ENCODE measurements around the gene FERMT2.

Gene FERMT2, protein sequence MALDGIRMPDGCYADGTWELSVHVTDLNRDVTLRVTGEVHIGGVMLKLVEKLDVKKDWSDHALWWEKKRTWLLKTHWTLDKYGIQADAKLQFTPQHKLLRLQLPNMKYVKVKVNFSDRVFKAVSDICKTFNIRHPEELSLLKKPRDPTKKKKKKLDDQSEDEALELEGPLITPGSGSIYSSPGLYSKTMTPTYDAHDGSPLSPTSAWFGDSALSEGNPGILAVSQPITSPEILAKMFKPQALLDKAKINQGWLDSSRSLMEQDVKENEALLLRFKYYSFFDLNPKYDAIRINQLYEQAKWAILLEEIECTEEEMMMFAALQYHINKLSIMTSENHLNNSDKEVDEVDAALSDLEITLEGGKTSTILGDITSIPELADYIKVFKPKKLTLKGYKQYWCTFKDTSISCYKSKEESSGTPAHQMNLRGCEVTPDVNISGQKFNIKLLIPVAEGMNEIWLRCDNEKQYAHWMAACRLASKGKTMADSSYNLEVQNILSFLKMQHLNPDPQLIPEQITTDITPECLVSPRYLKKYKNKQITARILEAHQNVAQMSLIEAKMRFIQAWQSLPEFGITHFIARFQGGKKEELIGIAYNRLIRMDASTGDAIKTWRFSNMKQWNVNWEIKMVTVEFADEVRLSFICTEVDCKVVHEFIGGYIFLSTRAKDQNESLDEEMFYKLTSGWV

DNA sequence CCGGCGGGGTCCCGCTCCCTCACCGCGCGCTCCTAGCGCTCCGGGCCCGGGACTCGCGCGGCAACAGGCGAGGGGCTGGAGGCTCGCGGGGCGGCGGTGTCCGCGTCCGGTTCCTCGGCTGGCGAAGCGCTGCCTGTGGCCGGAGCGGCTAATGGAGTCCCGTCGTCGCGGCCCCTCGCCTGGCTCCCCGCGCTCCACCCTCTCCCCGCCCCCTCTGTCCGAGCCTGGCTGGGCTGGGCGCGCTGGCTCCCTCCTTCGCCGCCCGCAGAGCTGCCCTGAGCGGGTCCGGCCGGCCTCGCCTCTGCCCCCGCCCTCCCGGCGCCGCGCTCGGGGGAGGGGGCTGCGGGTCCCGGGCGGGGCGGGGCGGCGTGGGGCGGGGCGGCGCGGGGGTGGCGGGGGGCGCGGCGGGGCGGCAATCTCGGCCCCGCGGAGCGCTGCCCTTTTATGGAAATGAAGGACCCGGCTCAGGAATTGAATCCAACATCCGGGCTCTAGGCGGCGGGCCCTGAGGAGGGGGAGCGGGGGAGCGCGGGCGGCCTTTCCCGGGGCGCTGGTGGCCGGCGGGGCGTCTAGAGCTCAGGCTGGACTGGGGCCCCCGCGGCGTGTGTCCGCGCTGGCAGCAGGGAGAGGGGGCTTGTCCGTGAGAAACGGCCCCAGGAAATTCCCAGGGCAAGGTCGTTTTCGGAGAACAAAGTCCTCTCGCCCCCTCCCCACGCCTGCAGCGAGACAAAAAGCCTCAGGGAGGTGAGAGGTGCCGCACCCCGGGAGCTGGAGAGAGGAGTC is at the start of gene FERMT2:
Gene FERMT2, minus strand, starts transcription at position 153 of the 783 bp plus-strand sequence. CDS start 482 bp downstream, outside the sequence.
- no peak for DNase-seq (ENCODE audit: low read depth, low spot score)

DNA sequence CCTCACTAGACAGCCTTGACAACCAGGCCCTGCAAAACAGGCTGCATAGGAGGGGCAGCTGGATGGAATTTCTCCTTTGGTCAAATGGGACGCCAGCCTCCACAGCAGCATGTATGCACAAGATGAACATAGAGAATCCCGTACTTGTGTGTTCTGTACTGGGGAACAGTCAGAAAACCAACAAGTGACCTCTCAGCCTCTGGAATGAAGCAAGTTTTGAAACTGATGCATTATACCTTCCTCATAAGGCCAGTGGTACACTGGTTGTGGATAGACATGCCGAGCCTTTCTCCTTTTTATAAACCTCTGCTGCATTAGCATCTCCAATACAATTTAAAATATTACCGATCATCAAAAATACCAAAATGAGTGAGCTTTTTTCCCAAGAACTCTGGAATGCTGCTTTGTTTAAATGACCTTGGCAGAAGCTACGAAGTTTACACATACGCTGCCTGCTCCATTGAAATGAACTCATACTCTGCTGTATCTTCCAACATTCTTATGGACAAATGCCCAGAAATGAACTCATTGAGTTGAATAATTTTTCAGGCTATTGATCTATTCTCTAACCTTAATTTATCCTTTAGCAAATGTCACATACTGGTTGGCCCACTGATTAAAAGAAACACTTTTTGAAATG is 47.6 kb upstream of the FERMT2 start:
- no peak for DNase-seq (ENCODE audit: low read depth, low spot score)

DNA sequence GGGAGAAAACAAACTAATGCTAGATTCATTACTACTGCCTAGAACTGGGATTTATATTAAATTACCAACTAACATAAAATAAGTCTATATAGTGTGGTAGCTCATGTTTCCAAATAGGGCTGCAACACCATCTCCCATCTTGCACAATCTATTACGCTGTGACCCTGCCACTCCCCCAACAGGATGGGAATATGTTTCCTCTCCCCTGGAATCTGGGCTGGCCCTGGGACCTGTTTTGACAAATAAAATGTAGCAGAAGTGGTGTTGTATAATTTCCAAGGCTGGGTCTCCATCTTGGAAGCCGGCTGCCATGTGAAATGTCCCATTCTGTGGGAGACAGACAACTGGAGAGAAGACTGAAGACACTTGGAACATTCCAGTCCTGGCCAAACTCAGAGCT is 45.6 kb upstream of the FERMT2 start:
- no peak for DNase-seq (ENCODE audit: low read depth, low spot score)

DNA sequence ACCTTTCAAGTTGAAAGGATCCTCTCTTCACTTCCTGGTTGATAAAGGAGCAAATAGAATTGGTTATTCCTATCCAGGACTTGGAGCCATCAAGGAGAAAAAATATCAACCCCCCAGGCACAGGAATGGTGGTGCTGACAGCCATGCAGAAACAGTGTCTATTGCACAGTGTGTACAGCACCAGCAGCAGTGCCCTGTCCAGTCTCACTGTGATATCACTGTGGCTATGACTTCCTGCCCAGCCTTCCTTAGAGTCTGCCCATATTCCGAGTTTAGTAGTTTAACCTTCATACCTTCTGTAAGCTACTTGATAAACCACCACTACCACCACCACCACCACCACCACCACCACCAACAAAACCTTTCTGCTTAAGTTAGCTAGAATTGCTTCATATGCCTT is 45.1 kb upstream of the FERMT2 start:
- DNase-seq (ENCODE audit: low read depth, low spot score) = no peak

DNA sequence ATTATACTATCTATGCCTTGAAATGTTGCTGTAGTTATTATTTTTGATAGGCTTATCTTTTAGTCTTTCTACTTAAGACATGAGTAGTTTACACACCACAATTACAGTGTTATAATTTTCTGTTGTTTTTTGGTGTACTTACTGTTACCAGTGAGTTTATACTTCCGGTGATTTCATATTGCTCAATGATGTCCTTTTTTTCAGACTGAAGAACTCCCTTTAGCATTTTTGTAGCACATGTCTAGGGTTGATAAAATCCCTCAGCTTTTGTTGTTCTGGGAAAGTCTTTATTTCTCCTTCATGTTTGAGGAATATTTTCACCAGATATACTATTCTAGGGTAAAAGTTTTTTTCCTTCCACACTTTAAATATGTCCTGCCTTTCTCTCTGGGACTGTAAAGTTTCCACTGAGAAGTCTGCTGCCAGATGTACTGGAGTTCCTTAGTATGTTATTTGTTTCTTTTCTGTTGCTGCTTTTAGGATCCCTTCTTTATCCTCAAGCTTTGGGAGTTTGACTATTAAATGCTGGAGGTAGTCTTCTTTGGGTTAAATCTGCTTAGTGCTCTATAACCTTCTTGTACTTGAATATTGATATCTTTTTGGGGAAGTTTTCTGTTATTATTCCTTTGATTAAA is 41.5 kb upstream of the FERMT2 start:
- no peak for DNase-seq (ENCODE audit: low read depth, low spot score)

DNA sequence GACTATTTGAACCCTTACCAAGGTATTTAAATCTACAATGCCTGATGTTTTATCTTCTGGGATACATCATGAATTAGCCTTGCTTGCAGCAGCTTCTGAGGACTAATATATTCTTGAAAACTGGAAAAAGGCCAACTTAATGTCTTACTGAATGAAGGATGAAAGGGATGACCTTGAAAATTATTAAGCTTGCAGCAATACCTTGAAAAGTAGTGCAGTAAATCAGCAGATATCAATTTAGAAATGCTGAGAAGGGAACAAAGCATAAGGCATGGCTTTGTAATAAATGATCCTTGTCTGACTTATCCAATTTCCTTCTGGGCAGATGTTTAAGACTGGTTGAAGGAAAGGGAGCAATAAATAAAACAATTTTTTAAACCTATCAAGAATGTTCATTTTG is 37.3 kb upstream of the FERMT2 start:
- no peak for DNase-seq (ENCODE audit: low read depth, low spot score)

DNA sequence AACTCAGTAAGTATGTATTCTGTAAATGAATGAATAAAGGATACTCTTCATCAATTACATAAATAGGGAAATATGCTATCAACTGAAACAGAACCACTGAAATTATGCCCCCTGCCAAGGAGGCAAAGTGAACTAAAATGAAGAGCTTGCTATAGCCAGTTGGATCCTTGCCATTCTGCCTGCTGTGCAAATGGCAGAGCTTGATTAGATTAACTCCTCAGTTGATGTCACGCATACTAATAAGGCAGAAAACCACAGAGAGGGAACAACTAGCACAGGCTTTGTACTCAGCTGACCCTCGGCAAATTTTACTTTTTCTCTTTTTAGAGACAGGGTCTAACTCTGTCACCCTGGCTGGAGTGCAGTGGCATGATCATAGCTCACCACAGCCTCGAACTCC is 36.7 kb upstream of the FERMT2 start:
- no peak for DNase-seq (ENCODE audit: low read depth, low spot score)

DNA sequence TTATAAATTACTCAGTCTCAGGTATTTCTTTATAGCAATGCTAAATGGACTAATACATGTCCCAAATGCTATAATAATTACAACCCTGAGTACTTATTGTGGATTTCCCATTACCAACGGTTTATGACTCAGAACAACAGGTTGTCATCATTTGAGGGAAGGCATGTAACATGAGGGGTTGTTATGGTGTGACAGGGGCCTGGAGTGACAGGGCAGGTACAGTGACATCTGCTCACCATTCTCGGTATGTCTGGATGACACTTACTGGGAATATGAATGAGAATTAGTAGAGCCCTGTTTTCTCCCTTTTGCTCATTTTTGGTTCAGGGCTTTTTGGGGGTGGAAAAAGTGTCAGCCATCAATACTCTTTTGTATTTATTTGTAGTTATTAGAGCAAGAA is 36.2 kb upstream of the FERMT2 start:
- no peak for DNase-seq (ENCODE audit: low read depth, low spot score)

DNA sequence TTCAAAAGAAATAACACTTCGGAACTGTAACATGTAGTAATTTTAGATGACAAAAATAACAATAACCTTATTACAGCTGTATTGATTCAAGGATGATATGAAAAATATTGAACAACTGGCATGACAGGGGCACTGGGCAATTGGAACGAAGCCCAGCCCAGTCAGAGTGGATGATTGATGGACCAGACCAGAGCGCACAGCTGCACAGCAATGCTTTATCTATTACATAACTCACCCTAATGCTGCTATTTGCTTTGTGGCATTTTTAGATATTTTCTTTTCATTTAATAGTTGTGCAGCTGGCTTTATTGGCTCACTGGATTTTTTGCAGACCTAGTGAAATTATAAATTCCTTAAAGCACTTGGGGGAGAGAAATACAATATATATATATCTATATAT is 26.9 kb upstream of the FERMT2 start:
- DNase-seq (ENCODE audit: low read depth, low spot score) = peak; percentile 39

DNA sequence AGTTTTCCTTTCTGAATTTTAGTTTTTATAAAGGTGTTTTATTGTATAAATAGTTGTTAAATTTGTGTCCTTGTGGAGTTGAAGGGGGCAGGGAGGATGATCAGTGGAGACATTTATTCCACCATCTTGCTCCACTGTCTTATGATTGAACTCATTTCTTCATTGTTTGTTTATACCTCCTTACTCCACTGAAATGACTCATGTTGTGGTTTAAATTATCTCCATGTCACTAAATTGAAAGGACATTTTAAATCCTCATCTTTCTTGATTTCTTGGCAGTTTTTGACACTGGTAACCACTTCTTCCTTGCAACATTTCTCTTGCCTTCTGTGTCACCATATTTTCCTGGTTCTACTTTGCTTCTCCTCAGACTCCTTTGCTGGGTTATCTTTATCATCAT is 23.6 kb upstream of the FERMT2 start:
- no peak for DNase-seq (ENCODE audit: low read depth, low spot score)

DNA sequence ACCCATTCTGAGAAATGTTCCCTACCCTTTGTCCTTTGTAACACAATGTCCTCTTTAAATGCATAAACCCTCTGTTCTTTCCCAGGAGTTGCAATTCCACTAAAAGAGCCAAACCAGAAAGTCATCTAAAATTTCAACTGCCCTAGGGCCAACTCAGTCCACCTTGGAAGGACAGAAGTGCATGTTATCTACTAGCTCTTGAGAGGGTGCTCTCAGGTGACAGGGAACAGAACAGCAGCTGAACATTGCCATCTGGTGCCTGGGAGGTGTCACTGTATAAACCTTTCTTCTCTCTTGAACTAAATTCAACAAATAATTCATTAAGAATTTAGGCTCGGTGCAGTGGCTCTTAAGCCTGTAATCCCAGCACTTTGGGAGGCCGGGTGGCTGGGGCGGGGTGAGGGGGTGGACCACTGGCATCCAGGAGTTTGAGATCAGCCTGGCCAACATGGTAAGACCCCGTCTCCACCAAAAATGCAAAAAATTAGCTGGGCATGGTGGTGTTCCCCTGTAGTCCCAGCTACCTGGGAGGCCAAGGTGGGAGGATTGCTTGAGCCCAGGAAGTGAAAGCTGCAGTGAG is 10.3 kb upstream of the FERMT2 start:
- no peak for DNase-seq (ENCODE audit: low read depth, low spot score)

DNA sequence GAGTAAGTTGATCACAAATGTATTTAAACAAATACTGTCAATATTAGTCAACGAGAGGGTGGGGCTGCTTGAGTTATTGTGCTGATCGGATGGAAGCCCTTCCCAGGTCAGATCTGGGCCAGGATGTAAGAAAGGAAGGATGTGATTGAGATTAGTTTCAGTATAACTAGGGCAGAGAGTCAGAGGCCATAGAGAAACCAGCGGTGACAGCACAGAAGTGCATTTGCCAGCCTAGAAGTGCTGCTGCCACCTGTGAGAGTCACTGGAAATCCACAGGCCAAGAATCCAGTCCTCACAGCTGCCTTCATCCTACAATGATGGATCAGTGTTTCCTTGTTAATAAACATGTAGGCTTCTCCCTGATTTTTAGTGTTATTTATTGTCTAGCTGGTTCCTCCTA is 9.8 kb upstream of the FERMT2 start:
- DNase-seq (ENCODE audit: low read depth, low spot score) = no peak

DNA sequence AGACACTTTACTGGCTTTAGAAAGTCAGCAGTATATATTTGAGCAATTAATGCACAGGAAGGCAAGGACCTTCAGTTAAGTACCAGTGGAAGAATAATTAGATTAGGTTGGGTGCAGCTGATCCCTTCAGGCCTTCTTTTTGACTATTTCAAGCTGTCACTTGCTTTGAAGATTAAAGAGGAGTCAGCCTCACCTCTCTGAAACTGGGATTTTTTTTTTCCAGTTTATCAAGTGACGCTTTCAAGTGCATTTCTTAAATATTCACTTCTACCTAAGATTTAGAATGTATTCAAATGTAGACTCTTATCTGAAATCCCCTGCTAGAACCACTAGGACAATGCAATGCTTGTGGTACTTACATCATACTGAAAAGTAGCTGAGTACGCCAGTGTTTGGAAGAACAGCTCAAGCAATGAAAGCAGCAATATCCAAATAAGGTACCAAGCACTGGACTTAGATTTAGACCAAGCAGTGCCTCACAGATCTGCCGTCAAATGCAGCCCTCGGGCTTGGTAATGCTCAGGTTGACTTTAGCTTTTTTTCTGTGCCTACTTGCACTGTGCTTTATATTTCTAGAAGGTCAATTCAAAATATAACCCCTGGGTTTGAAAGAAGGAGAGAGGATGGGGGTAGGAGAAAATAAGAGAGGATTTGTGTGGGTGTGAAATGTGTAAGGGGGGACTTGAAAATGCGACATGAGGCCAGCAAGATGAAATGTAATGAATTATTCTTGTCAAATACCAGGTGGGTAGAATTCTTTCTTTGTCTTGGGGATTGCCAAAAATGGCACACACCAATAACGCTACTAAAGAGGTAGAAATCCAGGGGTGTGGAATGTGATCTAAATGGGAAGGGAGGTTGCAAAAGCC is 3.7 kb upstream of the FERMT2 start:
- DNase-seq (ENCODE audit: low read depth, low spot score) = no peak

DNA sequence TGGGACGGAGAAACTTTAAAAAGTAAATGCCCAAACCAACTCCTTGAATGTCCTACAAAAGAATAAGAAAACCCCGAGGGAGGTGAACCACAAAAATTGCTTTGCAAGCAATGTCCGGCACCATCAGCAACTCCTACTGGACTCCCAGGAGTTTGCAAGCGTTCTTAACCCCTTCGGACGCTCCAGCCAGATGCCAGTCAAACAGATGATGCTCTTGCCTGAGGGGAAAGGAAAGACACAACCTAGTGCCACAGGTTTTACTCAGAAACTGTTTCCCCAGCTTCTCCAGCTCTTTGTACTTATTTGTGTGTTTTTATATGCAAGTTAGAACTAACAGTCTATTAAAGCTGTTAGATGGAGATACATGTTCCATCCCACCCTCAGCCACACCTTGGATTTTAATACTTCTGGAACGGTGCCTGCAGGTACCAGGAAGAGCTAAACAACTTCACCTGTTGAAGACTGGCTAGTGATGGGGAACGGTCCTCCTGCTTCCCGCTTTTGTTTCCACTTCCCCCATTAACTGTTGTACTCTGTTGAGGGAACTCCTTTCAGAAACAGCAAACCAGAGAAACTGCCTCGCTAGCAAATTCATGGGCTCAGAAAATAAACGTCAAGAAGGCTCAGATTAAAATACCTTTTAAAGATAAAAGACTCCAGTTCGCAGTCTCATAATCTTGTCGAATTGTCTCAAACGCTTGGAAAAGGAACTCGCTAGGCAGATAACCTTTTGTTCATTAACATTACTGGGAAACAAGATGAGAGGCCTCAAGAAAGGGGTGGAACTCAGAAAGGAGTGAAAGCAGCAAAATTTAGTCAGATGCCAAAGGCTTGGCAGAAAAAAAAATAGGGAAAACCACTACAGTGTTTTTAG is 1.1 kb upstream of the FERMT2 start:
- peak; percentile 60 for DNase-seq (ENCODE audit: low read depth, low spot score)

DNA sequence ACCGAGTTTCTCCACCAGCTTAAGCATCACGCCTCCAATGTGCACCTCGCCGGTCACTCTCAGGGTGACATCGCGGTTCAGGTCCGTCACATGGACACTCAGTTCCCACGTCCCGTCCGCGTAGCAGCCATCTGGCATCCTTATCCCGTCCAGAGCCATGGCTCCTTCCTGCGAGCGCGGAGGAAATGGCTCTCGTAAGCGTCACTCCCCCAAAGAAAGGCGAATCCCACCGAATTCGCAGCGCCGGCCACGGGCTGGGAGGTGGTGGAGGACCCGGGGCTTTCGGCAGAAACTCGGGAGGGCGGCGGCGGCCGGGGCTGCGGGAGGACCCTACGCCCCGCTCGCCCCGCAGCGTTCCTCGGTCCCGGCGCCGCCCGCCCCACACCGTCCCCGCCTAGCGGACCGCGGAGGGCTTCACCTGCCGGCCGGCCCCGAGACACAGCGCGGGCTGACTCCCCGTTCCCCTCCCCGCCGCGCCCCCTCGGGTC is 396 bp downstream of the FERMT2 start:
- DNase-seq (ENCODE audit: low read depth, low spot score) = no peak

DNA sequence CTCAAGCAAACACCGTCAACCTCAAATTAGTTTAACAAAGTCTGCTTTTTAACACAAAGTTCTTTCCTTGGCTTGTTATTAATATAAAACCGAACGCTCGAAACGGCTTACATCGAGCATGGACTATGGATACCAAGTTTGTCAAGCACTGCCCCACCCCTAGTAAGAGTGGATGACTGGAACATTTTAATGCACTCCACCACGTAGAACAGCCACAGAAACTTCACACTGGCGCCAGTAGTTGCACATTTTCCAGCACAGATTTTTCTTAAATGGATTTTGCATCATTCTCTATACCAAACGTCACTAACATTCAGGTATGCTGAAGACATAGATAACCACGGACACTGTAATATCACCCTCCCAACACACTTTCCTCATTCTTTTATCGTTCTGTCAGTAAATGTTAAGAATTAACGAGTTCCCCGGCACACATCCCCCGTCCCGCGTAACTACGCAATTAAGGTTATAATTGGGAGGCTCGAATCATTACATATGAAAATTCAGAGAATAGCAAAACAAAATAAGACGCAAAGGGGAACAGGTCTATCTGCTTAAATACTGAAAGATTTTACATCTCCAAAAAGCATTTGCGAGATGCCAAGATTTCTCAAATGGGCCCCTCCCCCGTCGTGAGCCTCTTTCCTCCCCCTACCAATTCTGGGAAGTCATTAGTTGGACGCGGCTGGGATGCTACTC is 990 bp downstream of the FERMT2 start:
- no peak for DNase-seq (ENCODE audit: low read depth, low spot score)

DNA sequence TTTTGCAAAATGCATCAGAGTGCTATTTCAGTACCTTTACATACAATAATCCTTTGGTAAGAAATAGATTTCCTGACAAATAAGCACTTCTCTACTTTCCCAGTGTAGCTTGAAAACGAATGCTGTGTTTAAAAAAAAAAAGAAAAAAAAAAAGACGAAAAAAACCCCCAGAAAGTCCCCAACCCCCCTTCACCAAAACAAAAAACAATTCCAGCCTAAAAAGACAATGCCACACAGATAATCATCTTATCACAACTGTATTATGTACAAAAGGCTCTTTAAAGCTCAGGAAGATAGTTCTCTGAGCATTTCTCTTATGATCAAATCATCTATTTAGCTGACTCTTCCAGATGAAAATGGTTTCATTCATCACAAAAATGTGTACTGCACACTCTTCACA is 1.6 kb downstream of the FERMT2 start:
- no peak for DNase-seq (ENCODE audit: low read depth, low spot score)

DNA sequence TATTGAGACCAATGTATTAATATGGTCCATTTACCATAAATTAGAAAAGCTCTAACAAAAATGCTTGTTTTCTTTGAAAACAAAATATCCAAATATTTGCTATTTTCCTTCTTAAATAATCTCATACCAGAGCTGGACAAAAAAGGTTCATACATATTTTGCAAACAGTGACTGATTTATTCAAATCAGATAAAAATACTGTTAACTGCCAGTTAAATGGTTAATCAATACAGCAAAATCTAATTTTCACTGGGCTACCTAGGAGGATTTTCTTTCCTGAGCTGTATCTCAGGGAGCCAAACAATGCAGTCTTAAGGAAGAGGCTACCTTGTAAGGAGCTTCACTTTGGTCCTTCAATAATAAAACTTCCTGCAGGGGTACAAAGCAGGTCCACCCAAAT is 2.0 kb downstream of the FERMT2 start:
- DNase-seq (ENCODE audit: low read depth, low spot score) = no peak

All from brain pericyte (primary cell).